ENCODE results near the gene OR6J1. TPM values are rescaled to one million over a fixed set of nuclear protein-coding genes. Genes with fewer than 3 reads are reported as not detected.

OR6J1 gene
- total RNA-seq, 4 donors from 2014 or later: not detected

DNA sequence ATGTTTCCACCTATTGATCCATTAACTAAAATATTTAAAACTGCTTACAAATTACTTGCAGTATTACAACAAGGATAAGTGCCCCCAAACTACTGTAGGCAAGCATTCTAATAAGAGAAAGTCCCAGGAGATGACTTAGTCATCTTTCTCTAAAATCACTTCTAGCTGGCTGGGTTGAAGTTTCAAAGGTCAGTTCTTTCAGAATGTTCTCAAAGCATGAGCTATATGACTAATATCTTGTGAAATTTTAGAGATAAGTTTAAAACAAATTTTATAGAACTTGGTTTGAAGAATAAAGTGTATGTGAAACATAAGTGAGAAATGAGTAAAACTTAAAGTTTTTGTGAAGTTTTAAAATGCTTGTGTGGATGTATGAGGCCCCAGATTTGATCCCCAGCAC, 24.3 kb upstream of the OR6J1 start:
- intact Hi-C loops (cut with DNase I): no loop called here
- Histone ChIP-seq H3K36me3 (no peaks in the 10 kb centered on the region), H3K4me1 (no peaks in the 10 kb centered on the region), H3K27ac (no peak overlapping the region), H3K9me3 (no peaks in the 10 kb centered on the region), H3K27me3 (no peaks in the 10 kb centered on the region), H3K4me3 (replicated peaks in 1 of 3) (no peak overlapping the region)
- no peak for DNase-seq
- no peak for TF ChIP-seq CTCF (IDR thresholded peaks at IDR 0.05)
- no peak for TF ChIP-seq POLR2A (IDR thresholded peaks at IDR 0.05)

GRCh38 chr14:22667881-22668280, 23.7 kb upstream of the OR6J1 start:
- Histone ChIP-seq H3K9me3 (no peaks in the 10 kb centered on the region), H3K36me3 (no peaks in the 10 kb centered on the region), H3K4me1 (no peaks in the 10 kb centered on the region), H3K27me3 (no peaks in the 10 kb centered on the region), H3K4me3 (replicated peaks in 1 of 3) (no peak overlapping the region), H3K27ac (no peak overlapping the region)
- TF ChIP-seq POLR2A (IDR thresholded peaks at IDR 0.05) (no peak), CTCF (IDR thresholded peaks at IDR 0.05) (no peak)
- 86 to 94% methylated on average over 3 of the region's 3 CpGs for WGBS, 2 donors
- no peak for DNase-seq
- intact Hi-C loops (cut with DNase I): no loop called here

- no peaks in the 10 kb centered on the region for H3K36me3 ChIP-seq
- no peaks in the 10 kb centered on the region for H3K4me1 ChIP-seq
- intact Hi-C loops (cut with DNase I): no loop called here
- no peaks in the 10 kb centered on the region for H3K9me3 ChIP-seq
- no peak for DNase-seq
- no peak overlapping the region for H3K4me3 ChIP-seq (replicated peaks in 1 of 3)
- WGBS, 2 donors: 84 to 86% methylated on average over 4 of the region's 5 CpGs
- no peak for TF ChIP-seq POLR2A (IDR thresholded peaks at IDR 0.05)
- TF ChIP-seq CTCF (IDR thresholded peaks at IDR 0.05): no peak
- no peaks in the 10 kb centered on the region for H3K27me3 ChIP-seq
- no peak overlapping the region for H3K27ac ChIP-seq
Observed at GRCh38 chr14:22666203-22666893, 22.2 kb upstream of the OR6J1 start.

DNA sequence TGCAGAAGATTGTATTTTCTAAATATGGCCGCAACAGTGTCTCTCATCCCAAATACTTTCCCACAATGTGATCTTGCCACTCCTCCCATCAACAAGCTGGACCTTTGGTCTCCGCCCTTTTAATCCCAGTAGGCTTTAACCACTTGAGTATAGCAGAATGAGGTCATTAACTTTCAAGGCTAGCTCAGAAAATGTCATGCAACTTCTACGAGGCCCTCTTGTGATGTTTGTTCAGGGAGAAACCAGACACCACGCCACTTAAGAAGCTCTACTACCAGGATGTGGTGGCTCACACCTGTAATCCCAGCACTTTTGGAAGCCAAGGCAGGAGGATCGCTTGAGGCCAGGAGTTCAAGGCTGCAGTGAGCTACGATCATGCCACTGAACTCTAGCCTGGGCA, 20.1 kb upstream of the OR6J1 start:
- intact Hi-C loops (cut with DNase I): no loop called here
- Histone ChIP-seq H3K4me3 (replicated peaks in 1 of 3) (no peak overlapping the region), H3K36me3 (no peaks in the 10 kb centered on the region), H3K9me3 (no peaks in the 10 kb centered on the region), H3K27ac (no peak overlapping the region), H3K4me1 (no peaks in the 10 kb centered on the region), H3K27me3 (no peaks in the 10 kb centered on the region)
- WGBS, 2 donors: 63 to 68% methylated on average over 6 of the region's 6 CpGs
- DNase-seq: no peak
- TF ChIP-seq CTCF (IDR thresholded peaks at IDR 0.05): no peak
- no peak for TF ChIP-seq POLR2A (IDR thresholded peaks at IDR 0.05)

GRCh38 chr14:22660654-22661053, 16.5 kb upstream of the OR6J1 start:
- H3K36me3 ChIP-seq: no peaks in the 10 kb centered on the region
- intact Hi-C loops (cut with DNase I): no loop called here
- H3K4me1 ChIP-seq: no peaks in the 10 kb centered on the region
- no peak overlapping the region for H3K4me3 ChIP-seq (replicated peaks in 1 of 3)
- H3K9me3 ChIP-seq: no peaks in the 10 kb centered on the region
- no peak for DNase-seq
- WGBS, 2 donors: 92 to 94% methylated on average over 4 of the region's 4 CpGs
- no peaks in the 10 kb centered on the region for H3K27me3 ChIP-seq
- no peak overlapping the region for H3K27ac ChIP-seq
- no peak for TF ChIP-seq CTCF (IDR thresholded peaks at IDR 0.05)
- no peak for TF ChIP-seq POLR2A (IDR thresholded peaks at IDR 0.05)

Data from thyroid gland (tissue), 4 donors.